ENCODE results near the gene FNTB. TPM values are rescaled to one million over a fixed set of nuclear protein-coding genes. Genes with fewer than 3 reads are reported as not detected.

The FNTB gene
- total RNA-seq, 1 experiment from 2014 or later = 20.7 TPM

GRCh38 chr14:65069874-65070413, 83.2 kb downstream of the FNTB start:
- no peak overlapping the region for H3K27ac ChIP-seq (ENCODE audit: insufficient read length, low read depth, low read length)
- no peak overlapping the region for H3K4me2 ChIP-seq (ENCODE audit: insufficient read depth, insufficient read length, low read length)
- TF ChIP-seq CTCF (conservative IDR thresholded peaks at IDR 0.05) = no peak

More at GRCh38 chr14:65069874-65070413, 83.2 kb downstream of the FNTB start:
- H3K4me3 Mint-ChIP-seq = no peak overlapping the region
- Histone ChIP-seq H3K4ac (ENCODE audit: low read depth, low read length) (no peak overlapping the region), H3K4me1 (ENCODE audit: insufficient read depth, low read length) (no peaks in the 10 kb centered on the region), H2AFZ (ENCODE audit: low read length) (no peak overlapping the region), H3K9ac (ENCODE audit: extremely low read depth, insufficient read length, low read length) (no peak overlapping the region), H3K27me3 (ENCODE audit: insufficient read depth, low read length) (no peaks in the 10 kb centered on the region), H3K9me3 (ENCODE audit: control insufficient read depth, low read depth, low read length) (no peaks in the 10 kb centered on the region), H2BK20ac (ENCODE audit: low read depth, low read length, poor library complexity, severe bottlenecking) (no peak overlapping the region), H2BK120ac (ENCODE audit: low read depth, low read length, poor library complexity, severe bottlenecking) (no peak overlapping the region), H4K5ac (ENCODE audit: insufficient read length, low read depth, low read length) (no peak overlapping the region), H3K79me1 (ENCODE audit: insufficient read depth, low read depth, low read length, poor library complexity, severe bottlenecking) (no peaks in the 10 kb centered on the region), H3K56ac (ENCODE audit: insufficient read length, low read depth, low read length) (no peak overlapping the region), H3K18ac (ENCODE audit: insufficient read length, low read depth, low read length) (no peak overlapping the region), H2BK5ac (ENCODE audit: insufficient read length, low read length) (no peak overlapping the region), H3K23ac (ENCODE audit: insufficient read length, low read depth, low read length) (no peak overlapping the region), H3K14ac (ENCODE audit: insufficient read depth, low read length) (no peak overlapping the region), H3K79me2 (ENCODE audit: insufficient read depth, low read length) (no peaks in the 10 kb centered on the region; the same call in 1 of the 2 replicates), H3T11ph (ENCODE audit: low read length) (no peak overlapping the region), H2AK5ac (ENCODE audit: insufficient read length, low read length) (no peak overlapping the region), H2BK15ac (ENCODE audit: low read depth, low read length) (no peak overlapping the region), H4K8ac (replicated peaks; ENCODE audit: insufficient read length, low read depth, low read length) (no peak overlapping the region), H4K91ac (ENCODE audit: insufficient read length, low read depth, low read length) (no peak overlapping the region), H2BK12ac (ENCODE audit: insufficient read length, low read depth, low read length) (no peak overlapping the region), H4K20me1 (ENCODE audit: control insufficient read depth, insufficient read depth, insufficient read length) (no peaks in the 10 kb centered on the region), H3K23me2 (ENCODE audit: insufficient read length, low read depth, low read length, poor library complexity, severe bottlenecking) (no peaks in the 10 kb centered on the region)
- WGBS (ENCODE audit: extremely low coverage, insufficient read length, low lambda C conversion rate) = no CpG with 5 or more reads among the region's 5 CpGs
- H3K9me3 Mint-ChIP-seq = no peaks in the 10 kb centered on the region
- no peak for DNase-seq
- no peak overlapping the region for H3K27ac Mint-ChIP-seq
- no peaks in the 10 kb centered on the region for H3K27me3 Mint-ChIP-seq (ENCODE audit: low read depth)
- peaks cover 5 to 29% (median 12%) of the 10 kb centered on the region in 3 experiments; a peak in 5 of 7 replicates for H3K36me3 Mint-ChIP-seq (ENCODE audit: insufficient read depth in 1 of 3, low read depth in 3 of 3)
- H3K4me1 Mint-ChIP-seq = peaks cover 0 to 3% of the 10 kb centered on the region in 2 experiments; a peak in 1 of 4 replicates

Data from H9 (cell line).